H9 (cell line): Measurements from ENCODE around the gene AMN. TPM values are rescaled to one million over a fixed set of nuclear protein-coding genes. Genes with fewer than 3 reads are reported as not detected.
A peak's percentile ranks its signal among the peaks of the same experiment; 100 is the strongest.

Source experiments
- DNase-seq: peaks from one replicate; pipeline ENCODE4 v3.0.0-alpha.2; 2017
- H2AFZ ChIP-seq: one replicate; pipeline ENCODE4 v1.6.1; 2013; ENCODE audit warnings: mild to moderate bottlenecking, low read length, control low read depth, moderate library complexity
- H2AK5ac ChIP-seq: 2 replicates; pipeline ENCODE4 v1.6.1; 2013; ENCODE audit warnings: low read length, control low read depth, mixed read lengths; ENCODE audit not compliant: insufficient read length
- H2BK120ac ChIP-seq: one replicate; pipeline ENCODE4 v1.6.1; 2013; ENCODE audit warnings: low read depth, mild to moderate bottlenecking, low read length, control low read depth, inconsistent platforms; ENCODE audit not compliant: poor library complexity, severe bottlenecking
- H2BK12ac ChIP-seq: 2 replicates; pipeline ENCODE4 v1.6.1; 2013; ENCODE audit warnings: low read length, control low read depth, mixed read lengths, low read depth; ENCODE audit not compliant: insufficient read length
- H2BK15ac ChIP-seq: 2 replicates; pipeline ENCODE4 v1.6.1; 2013; ENCODE audit warnings: low read depth, low read length, control low read depth
- H2BK20ac ChIP-seq: one replicate; pipeline ENCODE4 v1.6.1; 2013; ENCODE audit warnings: low read depth, mild to moderate bottlenecking, low read length, control low read depth, inconsistent platforms; ENCODE audit not compliant: poor library complexity, severe bottlenecking
- H2BK5ac ChIP-seq: 2 replicates; pipeline ENCODE4 v1.6.1; 2013; ENCODE audit warnings: low read length, control low read depth, mixed read lengths; ENCODE audit not compliant: insufficient read length
- H3K14ac ChIP-seq: 2 replicates; pipeline ENCODE4 v1.6.1; 2013; ENCODE audit warnings: low read length, control low read depth; ENCODE audit not compliant: insufficient read depth
- H3K18ac ChIP-seq: 2 replicates; pipeline ENCODE4 v1.6.1; 2013; ENCODE audit warnings: low read depth, mild to moderate bottlenecking, mixed read lengths, low read length, control low read depth; ENCODE audit not compliant: insufficient read length
- H3K23ac ChIP-seq: 2 replicates; pipeline ENCODE4 v1.6.1; 2013; ENCODE audit warnings: low read length, control low read depth, mixed read lengths, low read depth; ENCODE audit not compliant: insufficient read length
- H3K23me2 ChIP-seq: 2 replicates; pipeline ENCODE4 v1.6.1; 2013; ENCODE audit warnings: low read depth, mild to moderate bottlenecking, mixed read lengths, low read length, control low read depth; ENCODE audit not compliant: insufficient read length, poor library complexity, severe bottlenecking
- H3K27ac ChIP-seq: 2 replicates; pipeline ENCODE4 v1.5.1; 2013; ENCODE audit warnings: low read length, control low read depth, mixed read lengths, low read depth; ENCODE audit not compliant: insufficient read length
- H3K27me3 ChIP-seq: 2 replicates; pipeline ENCODE4 v1.6.1; 2013; ENCODE audit warnings: low read length, control low read depth, inconsistent platforms; ENCODE audit not compliant: insufficient read depth
- H3K4ac ChIP-seq: 2 replicates; pipeline ENCODE4 v1.6.1; 2013; ENCODE audit warnings: low read depth, mild to moderate bottlenecking, control low read depth, inconsistent platforms, low read length, moderate library complexity
- H3K4me1 ChIP-seq: 2 replicates; pipeline ENCODE4 v1.6.1; 2013; ENCODE audit warnings: low read length, control low read depth, inconsistent platforms; ENCODE audit not compliant: insufficient read depth
- H3K4me2 ChIP-seq: 2 replicates; pipeline ENCODE4 v1.6.1; 2013; ENCODE audit warnings: low read length, control low read depth, mixed read lengths; ENCODE audit not compliant: insufficient read length, insufficient read depth
- H3K56ac ChIP-seq: 2 replicates; pipeline ENCODE4 v1.6.1; 2013; ENCODE audit warnings: low read depth, mild to moderate bottlenecking, mixed read lengths, low read length, control low read depth; ENCODE audit not compliant: insufficient read length
- H3K79me1 ChIP-seq: 2 replicates; pipeline ENCODE4 v1.6.1; 2013; ENCODE audit warnings: low read depth, mild to moderate bottlenecking, moderate library complexity, low read length, control low read depth, inconsistent platforms; ENCODE audit not compliant: insufficient read depth, poor library complexity, severe bottlenecking
- H3K79me2 ChIP-seq: 2 replicates; pipeline ENCODE4 v1.6.1; 2013; ENCODE audit warnings: low read length, control low read depth, inconsistent platforms; ENCODE audit not compliant: insufficient read depth
- H3K9ac ChIP-seq: 2 replicates; pipeline ENCODE4 v1.6.1; 2013; ENCODE audit warnings: low read length, control low read depth, mixed read lengths; ENCODE audit not compliant: insufficient read length; ENCODE audit errors: extremely low read depth
- H3K9me3 ChIP-seq: one replicate; pipeline ENCODE4 v1.6.1; 2013; ENCODE audit warnings: low read depth, low read length, inconsistent platforms; ENCODE audit not compliant: control insufficient read depth
- H3T11ph ChIP-seq: one replicate; pipeline ENCODE4 v1.6.1; 2013; ENCODE audit warnings: mild to moderate bottlenecking, low read length, control low read depth, inconsistent platforms
- H4K20me1 ChIP-seq: one replicate; pipeline ENCODE4 v1.6.1; 2013; ENCODE audit not compliant: control insufficient read depth, insufficient read length, insufficient read depth
- H4K5ac ChIP-seq: 2 replicates; pipeline ENCODE4 v1.6.1; 2013; ENCODE audit warnings: low read depth, mild to moderate bottlenecking, mixed read lengths, low read length, control low read depth; ENCODE audit not compliant: insufficient read length
- H4K8ac ChIP-seq: replicated peaks from 2 replicates; pipeline ENCODE4 v1.6.1; 2013; ENCODE audit warnings: low read length, control low read depth, mixed read lengths, low read depth; ENCODE audit not compliant: insufficient read length
- H4K91ac ChIP-seq: 2 replicates; pipeline ENCODE4 v1.6.1; 2013; ENCODE audit warnings: low read depth, mild to moderate bottlenecking, moderate library complexity, mixed read lengths, low read length, control low read depth; ENCODE audit not compliant: insufficient read length
- H3K27ac Mint-ChIP-seq, 3 experiments: 2 replicates in 2 of 3; 3 replicates in 1 of 3; pipeline ENCODE4 v1.8.0; 2020 to 2021; ENCODE audit warnings: mixed read lengths in 3 of 3, mild to moderate bottlenecking in 1 of 3, moderate library complexity in 1 of 3
- H3K27me3 Mint-ChIP-seq: 2 replicates; pipeline ENCODE4 v1.8.0; 2021; ENCODE audit warnings: low read depth, mild to moderate bottlenecking, moderate library complexity, mixed read lengths
- H3K36me3 Mint-ChIP-seq, 3 experiments: 2 replicates in 2 of 3; 3 replicates in 1 of 3; pipeline ENCODE4 v1.8.0; 2020 to 2021; ENCODE audit warnings: low read depth in 3 of 3, mixed read lengths in 3 of 3; ENCODE audit not compliant: insufficient read depth in 1 of 3
- H3K4me1 Mint-ChIP-seq, 2 experiments: 2 replicates each; pipeline ENCODE4 v1.8.0; 2020; ENCODE audit warnings: mixed read lengths in 2 of 2
- H3K4me3 Mint-ChIP-seq, 2 experiments: 2 replicates in 1 of 2; 3 replicates in 1 of 2; pipeline ENCODE4 v1.8.0; 2020 to 2021; ENCODE audit warnings: mild to moderate bottlenecking in 2 of 2, mixed read lengths in 2 of 2, moderate library complexity in 1 of 2
- H3K9me3 Mint-ChIP-seq, 2 experiments: 2 replicates in 1 of 2; 3 replicates in 1 of 2; pipeline ENCODE4 v1.8.0; 2020; ENCODE audit warnings: mild to moderate bottlenecking in 2 of 2, mixed read lengths in 2 of 2, moderate library complexity in 1 of 2
- CTCF ChIP-seq: fragments of 200-600 bp; sonication (generic); conservative IDR thresholded peaks from 3 replicates; pipeline ENCODE4 v1.8.0; 2021; ENCODE audit warnings: antibody characterized with exemption, mild to moderate bottlenecking
- WGBS: extraction: QIAGEN DNeasy Blood & Tissue Kit; methylation state at CpG from one replicate; pipeline ENCODE4 v1.1.7; 2013; ENCODE audit warnings: missing lambda C conversion rate, low lambda C conversion rate, mixed read lengths; ENCODE audit not compliant: insufficient read length; ENCODE audit errors: extremely low coverage; 5-methylcytosine and 5-hydroxymethylcytosine counted together
- total RNA-seq: library from RNA; stranded (reverse); gene quantifications from 2 replicates; pipeline ENCODE4 v1.2.1, GENCODE V29; 2021

AMN gene
- total RNA-seq, 1 experiment from 2014 or later: 1.9 TPM

GRCh38 chr14:102873131-102873530 lies 49.3 kb upstream of the AMN start:
- Mint-ChIP-seq H3K36me3 (peaks cover 0 to 18% (median 2%) of the 10 kb centered on the region in 3 experiments; a peak in 3 of 7 replicates), H3K9me3 (no peaks in the 10 kb centered on the region), H3K27me3 (no peaks in the 10 kb centered on the region), H3K27ac (0 out of 7 replicates have a peak overlapping the region, but pooled peaks of 1 of the 3 experiments have one; percentile 68), H3K4me3 (no peak overlapping the region), H3K4me1 (peaks cover 10 to 11% of the 10 kb centered on the region in 2 experiments)
- no peak overlapping the region for H3K14ac ChIP-seq
- H3K4me1 ChIP-seq: no peaks in the 10 kb centered on the region
- no peaks in the 10 kb centered on the region for H4K20me1 ChIP-seq
- no peak overlapping the region for H2AK5ac ChIP-seq
- H3K79me1 ChIP-seq: no peaks in the 10 kb centered on the region
- DNase-seq: no peak
- H3K23ac ChIP-seq: no peak overlapping the region
- no peak overlapping the region for H4K5ac ChIP-seq
- no peak for TF ChIP-seq CTCF
- no peak overlapping the region for H3K9ac ChIP-seq
- H3K23me2 ChIP-seq: no peaks in the 10 kb centered on the region
- H3K18ac ChIP-seq: no peak overlapping the region
- H2BK20ac ChIP-seq: no peak overlapping the region
- no CpG with 5 or more reads among the region's 7 CpGs for WGBS
- no peak overlapping the region for H3T11ph ChIP-seq
- H3K9me3 ChIP-seq: no peaks in the 10 kb centered on the region
- H2BK12ac ChIP-seq: no peak overlapping the region
- H3K4me2 ChIP-seq: no peak overlapping the region
- no peaks in the 10 kb centered on the region for H3K79me2 ChIP-seq
- H2BK5ac ChIP-seq: no peak overlapping the region
- H2AFZ ChIP-seq: no peak overlapping the region
- no peak overlapping the region for H3K4ac ChIP-seq
- H3K27me3 ChIP-seq: no peaks in the 10 kb centered on the region
- no peak overlapping the region for H2BK120ac ChIP-seq
- H4K91ac ChIP-seq: no peak overlapping the region
- H2BK15ac ChIP-seq: no peak overlapping the region
- no peak overlapping the region for H4K8ac ChIP-seq
- H3K27ac ChIP-seq: no peak overlapping the region
- no peak overlapping the region for H3K56ac ChIP-seq
